SU-DHL-6 (cell line): ENCODE measurements around the gene ASTN2.

Experiments used
- EZH2phosphoT487 ChIP-seq: fragments of 200-600 bp; sonication (generic), shearing (Covaris generic); conservative IDR thresholded peaks from 2 replicates; pipeline ENCODE4 v1.6.1; 2018; ENCODE audit warnings: mild to moderate bottlenecking, antibody characterized with exemption, low read length, moderate library complexity, mixed read lengths
- TF ChIP-seq, protein P1 (sequence below): fragments of 200-600 bp; sonication (generic); IDR thresholded peaks from one replicate; pipeline ENCODE4 v1.5.1; 2017; ENCODE audit warnings: antibody characterized with exemption, mild to moderate bottlenecking, low read length, moderate library complexity; ENCODE audit not compliant: insufficient read depth, poor library complexity, severe bottlenecking

DNA sequence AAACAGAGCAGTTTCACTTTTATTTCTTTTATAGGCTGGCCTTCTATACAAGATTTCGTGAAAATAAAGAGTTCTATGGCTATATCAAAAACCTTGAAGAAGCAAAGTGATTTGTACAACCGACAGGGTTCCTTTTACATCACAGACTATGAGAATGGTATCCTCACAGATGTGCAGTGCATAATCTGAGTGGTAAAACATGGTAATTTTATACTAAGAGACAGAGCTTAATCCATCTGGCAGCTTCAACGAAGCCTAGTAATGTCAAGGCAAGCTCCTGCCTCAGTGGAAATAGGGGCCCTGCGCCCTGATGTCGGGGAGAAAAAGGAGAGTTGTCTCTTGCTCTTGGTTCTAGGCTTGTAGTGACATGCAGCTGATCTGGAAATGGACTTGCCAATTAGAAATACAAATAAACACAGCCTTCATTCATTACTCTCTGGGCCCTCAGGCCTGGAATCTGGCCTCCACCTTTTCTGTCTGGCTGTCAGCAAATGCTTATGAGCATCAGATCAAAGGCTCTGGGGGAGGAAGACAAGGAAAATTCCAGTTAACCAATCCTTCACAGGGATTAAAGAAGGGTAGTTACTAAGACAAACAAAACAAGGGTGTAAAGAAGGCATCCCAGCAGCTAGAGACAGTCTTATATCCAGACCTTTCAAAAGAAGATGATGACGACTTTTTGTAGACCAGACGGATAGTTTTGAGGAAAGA, 761.4 kb downstream of the ASTN2 start:
- TF ChIP-seq, protein P1, sequence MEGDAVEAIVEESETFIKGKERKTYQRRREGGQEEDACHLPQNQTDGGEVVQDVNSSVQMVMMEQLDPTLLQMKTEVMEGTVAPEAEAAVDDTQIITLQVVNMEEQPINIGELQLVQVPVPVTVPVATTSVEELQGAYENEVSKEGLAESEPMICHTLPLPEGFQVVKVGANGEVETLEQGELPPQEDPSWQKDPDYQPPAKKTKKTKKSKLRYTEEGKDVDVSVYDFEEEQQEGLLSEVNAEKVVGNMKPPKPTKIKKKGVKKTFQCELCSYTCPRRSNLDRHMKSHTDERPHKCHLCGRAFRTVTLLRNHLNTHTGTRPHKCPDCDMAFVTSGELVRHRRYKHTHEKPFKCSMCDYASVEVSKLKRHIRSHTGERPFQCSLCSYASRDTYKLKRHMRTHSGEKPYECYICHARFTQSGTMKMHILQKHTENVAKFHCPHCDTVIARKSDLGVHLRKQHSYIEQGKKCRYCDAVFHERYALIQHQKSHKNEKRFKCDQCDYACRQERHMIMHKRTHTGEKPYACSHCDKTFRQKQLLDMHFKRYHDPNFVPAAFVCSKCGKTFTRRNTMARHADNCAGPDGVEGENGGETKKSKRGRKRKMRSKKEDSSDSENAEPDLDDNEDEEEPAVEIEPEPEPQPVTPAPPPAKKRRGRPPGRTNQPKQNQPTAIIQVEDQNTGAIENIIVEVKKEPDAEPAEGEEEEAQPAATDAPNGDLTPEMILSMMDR, result no peak
- no peak for TF ChIP-seq EZH2phosphoT487
